Stomach (tissue), 9 donors: ENCODE measurements around the gene VEGFC. TPM values are rescaled to one million over a fixed set of nuclear protein-coding genes. Genes with fewer than 3 reads are reported as not detected.

Experiments
- DNase-seq, 2 donors: peaks; one replicate each; pipeline versions ENCODE4 v3.0.0 to v3.0.0-alpha.2; 2013 to 2019
- H3K27ac ChIP-seq, 5 donors: fragments of 200-600 bp in 4 of 5; sonication (generic) in 4 of 5; one replicate each; pipeline ENCODE4 v1.5.1; 2013 to 2019; ENCODE audit warnings: mild to moderate bottlenecking in 1 of 5, moderate library complexity in 1 of 5
- H3K27me3 ChIP-seq, 3 donors: fragments of 200-600 bp; sonication (generic); one replicate each; pipeline ENCODE4 v1.5.1; 2017 to 2019; ENCODE audit warnings: mixed run types in 1 of 3
- H3K36me3 ChIP-seq, 4 donors: fragments of 200-600 bp; sonication (generic); 1 replicate in 3 of 4; 2 replicates in 1 of 4; pipeline ENCODE4 v1.5.1; 2016 to 2019
- H3K4me1 ChIP-seq, 4 donors: fragments of 200-600 bp; sonication (generic); one replicate each; pipeline ENCODE4 v1.5.1; 2016 to 2019
- H3K4me3 ChIP-seq, 4 donors: fragments of 200-600 bp; sonication (generic) in 3 of 4; one replicate each; pipeline ENCODE4 v1.5.1; 2016 to 2019; ENCODE audit warnings: mild to moderate bottlenecking in 1 of 4
- H3K9me3 ChIP-seq, 4 donors: fragments of 200-600 bp; sonication (generic); one replicate each; pipeline ENCODE4 v1.5.1; 2016 to 2019
- CTCF ChIP-seq, 7 experiments: fragments of 450-650 bp in 4 of 7; fragments of 200-600 bp in 3 of 7; sonication (generic) in 3 of 7; IDR thresholded peaks; one replicate each; pipeline ENCODE4 v1.5.1; 2016 to 2019; ENCODE audit warnings: antibody characterized with exemption in 7 of 7, control low read depth in 2 of 7, mild to moderate bottlenecking in 1 of 7
- EP300 ChIP-seq: sonication (generic); formaldehyde crosslinking; IDR thresholded peaks from one replicate; pipeline ENCODE4 v1.6.1; 2017; ENCODE audit warnings: antibody characterized with exemption
- POLR2A ChIP-seq, 4 donors: fragments of 450-650 bp; IDR thresholded peaks; one replicate each; pipeline ENCODE4 v1.6.1; 2016; ENCODE audit warnings: antibody characterized with exemption in 4 of 4, control low read depth in 2 of 4, mild to moderate bottlenecking in 1 of 4, moderate library complexity in 1 of 4
- POLR2AphosphoS5 ChIP-seq, 3 donors: sonication (generic); formaldehyde crosslinking; IDR thresholded peaks; one replicate each; pipeline ENCODE4 v1.6.1; 2016; ENCODE audit warnings: antibody characterized with exemption in 3 of 3
- WGBS, 5 donors: extraction: QIAGEN DNeasy Blood & Tissue Kit in 3 of 5; methylation state at CpG; one replicate each; pipeline versions ENCODE4 v1.1.5 to v1.1.7; 2013 to 2018; 5-methylcytosine and 5-hydroxymethylcytosine counted together
- intact Hi-C: fragments of 100-400 bp; cut with DNase I; formaldehyde crosslinking; loops from one replicate; pipeline ENCODE4 v1.15.1; 2023; ENCODE audit warnings: low total_unique reads
- polyA plus RNA-seq, 3 donors: library from polyadenylated mRNA; stranded (reverse); fragments of 200-250 nt; gene quantifications; one replicate each; pipeline ENCODE4 v1.2.3, GENCODE V29; 2013
- total RNA-seq, 5 donors: library from RNA; depleted of rRNA; stranded (reverse); fragments of >200 nt; gene quantifications; one replicate each; pipeline versions ENCODE4 v1.1.0 to v1.2.3, GENCODE V29; 2014 to 2016
- donor health status: healthy with polysubstance abuse.
- donor health status: Bipolar disorder and iron deficiency.
- donor health status: healthy.

The VEGFC gene
- total and polyA plus RNA-seq, 8 donors = 0.45 to 6.4 (median 1.3) TPM; not detected in 2

- H3K36me3 ChIP-seq = no peaks in the 10 kb centered on the region
- H3K4me1 ChIP-seq = no peaks in the 10 kb centered on the region
- no peak overlapping the region for H3K27ac ChIP-seq
- no peak for DNase-seq
- intact Hi-C loops = no loop called here
- no peak overlapping the region for H3K4me3 ChIP-seq
- H3K9me3 ChIP-seq = no peaks in the 10 kb centered on the region
- WGBS, 5 donors = 72 to 81% (median 78%) methylated on average over 2 of the region's 2 CpGs
- no peaks in the 10 kb centered on the region for H3K27me3 ChIP-seq
- no peak for TF ChIP-seq EP300
- no peak for TF ChIP-seq POLR2AphosphoS5 (IDR thresholded peaks at IDR 0.05)
- no peak for TF ChIP-seq CTCF (IDR thresholded peaks at IDR 0.05)
- no peak for TF ChIP-seq POLR2A (IDR thresholded peaks at IDR 0.05)
Measured at GRCh38 chr4:176755001-176755400, 37.7 kb downstream of the VEGFC start.

GRCh38 chr4:176753049-176753448 is 39.7 kb downstream of the VEGFC start:
- Histone ChIP-seq H3K27me3 (no peaks in the 10 kb centered on the region), H3K4me1 (no peaks in the 10 kb centered on the region), H3K4me3 (no peak overlapping the region), H3K9me3 (no peaks in the 10 kb centered on the region), H3K27ac (no peak overlapping the region), H3K36me3 (no peaks in the 10 kb centered on the region)
- TF ChIP-seq EP300 (no peak), POLR2AphosphoS5 (IDR thresholded peaks at IDR 0.05) (no peak), CTCF (IDR thresholded peaks at IDR 0.05) (no peak), POLR2A (IDR thresholded peaks at IDR 0.05) (no peak)
- 63 to 72% (median 70%) methylated on average over 3 of the region's 3 CpGs for WGBS, 5 donors
- no peak for DNase-seq
- intact Hi-C loops = no loop called here

GRCh38 chr4:176752191-176752749 is 40.5 kb downstream of the VEGFC start:
- Histone ChIP-seq H3K4me1 (no peaks in the 10 kb centered on the region), H3K27ac (no peak overlapping the region), H3K9me3 (no peaks in the 10 kb centered on the region), H3K36me3 (no peaks in the 10 kb centered on the region), H3K27me3 (no peaks in the 10 kb centered on the region), H3K4me3 (no peak overlapping the region)
- intact Hi-C loops = no loop called here
- TF ChIP-seq CTCF (IDR thresholded peaks at IDR 0.05) (no peak), POLR2A (IDR thresholded peaks at IDR 0.05) (no peak), EP300 (no peak), POLR2AphosphoS5 (IDR thresholded peaks at IDR 0.05) (no peak)
- DNase-seq = no peak
- 69 to 80% (median 75%) methylated on average over 6 of the region's 6 CpGs for WGBS, 5 donors

- Histone ChIP-seq H3K27ac (no peak overlapping the region), H3K36me3 (no peaks in the 10 kb centered on the region), H3K9me3 (no peaks in the 10 kb centered on the region), H3K4me1 (no peaks in the 10 kb centered on the region), H3K27me3 (no peaks in the 10 kb centered on the region), H3K4me3 (no peak overlapping the region)
- DNase-seq = no peak
- WGBS, 5 donors = 54 to 65% (median 62%) methylated on average over 2 of the region's 2 CpGs
- intact Hi-C loops = no loop called here
- TF ChIP-seq POLR2AphosphoS5 (IDR thresholded peaks at IDR 0.05) (no peak), CTCF (IDR thresholded peaks at IDR 0.05) (no peak), EP300 (no peak), POLR2A (IDR thresholded peaks at IDR 0.05) (no peak)
Measured at GRCh38 chr4:176751061-176751460, 41.7 kb downstream of the VEGFC start.
